Embryonic facial prominence (tissue), 1 donor: ENCODE data around the gene ALDH4A1.
A peak's percentile ranks its signal among the peaks of the same experiment; 100 is the strongest.

Experiments
- DNase-seq: peaks from one replicate; pipeline ENCODE4 v3.0.0-alpha.2; 2016; ENCODE audit errors: extremely low spot score

ALDH4A1 gene, protein sequence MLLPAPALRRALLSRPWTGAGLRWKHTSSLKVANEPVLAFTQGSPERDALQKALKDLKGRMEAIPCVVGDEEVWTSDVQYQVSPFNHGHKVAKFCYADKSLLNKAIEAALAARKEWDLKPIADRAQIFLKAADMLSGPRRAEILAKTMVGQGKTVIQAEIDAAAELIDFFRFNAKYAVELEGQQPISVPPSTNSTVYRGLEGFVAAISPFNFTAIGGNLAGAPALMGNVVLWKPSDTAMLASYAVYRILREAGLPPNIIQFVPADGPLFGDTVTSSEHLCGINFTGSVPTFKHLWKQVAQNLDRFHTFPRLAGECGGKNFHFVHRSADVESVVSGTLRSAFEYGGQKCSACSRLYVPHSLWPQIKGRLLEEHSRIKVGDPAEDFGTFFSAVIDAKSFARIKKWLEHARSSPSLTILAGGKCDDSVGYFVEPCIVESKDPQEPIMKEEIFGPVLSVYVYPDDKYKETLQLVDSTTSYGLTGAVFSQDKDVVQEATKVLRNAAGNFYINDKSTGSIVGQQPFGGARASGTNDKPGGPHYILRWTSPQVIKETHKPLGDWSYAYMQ

DNA sequence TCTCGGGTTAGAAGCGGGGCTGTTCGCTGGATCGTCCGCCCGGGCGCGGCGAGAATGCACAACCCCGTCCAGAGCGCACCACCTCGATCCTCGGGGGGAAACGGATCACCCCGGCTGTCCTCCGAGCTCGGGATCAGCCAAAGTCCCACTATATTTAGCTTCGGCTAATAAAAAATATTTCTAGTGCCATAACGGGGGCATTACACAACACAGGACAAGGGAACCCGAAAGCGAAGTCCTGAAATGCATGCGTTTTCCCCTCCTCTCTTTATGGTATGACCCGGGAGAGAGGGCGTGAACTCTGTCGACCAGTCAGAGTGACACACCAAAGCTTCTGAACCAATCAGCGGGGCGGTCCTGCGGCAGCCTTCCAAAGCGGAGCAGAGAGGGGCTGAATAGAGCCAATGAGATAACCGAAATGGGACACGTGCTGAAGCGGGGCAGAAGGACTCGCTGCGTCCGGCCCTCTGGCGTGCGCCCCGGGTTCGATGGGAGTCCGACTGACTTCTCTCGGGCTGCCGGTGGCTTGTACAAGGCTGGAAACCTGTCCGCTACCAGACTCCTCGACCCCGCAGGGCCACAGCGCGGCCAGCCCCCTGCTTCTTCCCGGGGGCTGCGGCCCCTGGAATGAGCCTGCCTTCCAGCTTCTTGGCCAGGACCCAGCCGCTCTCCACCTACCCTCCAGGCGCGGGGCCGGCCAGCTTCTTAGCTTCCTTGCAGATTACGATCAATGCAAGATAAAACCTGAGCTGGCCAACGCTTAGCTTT, at the start of gene ALDH4A1:
ALDH4A1 (minus strand) TSS at position 33 of the 768 bp plus-strand sequence; CDS start at position 1, 32 bp downstream.
- peak; percentile 92 for DNase-seq

- no peak for DNase-seq
Observed at GRCh38 chr1:18951818-18952391, 49.5 kb upstream of the ALDH4A1 start.

GRCh38 chr1:18951416-18951815, 49.1 kb upstream of the ALDH4A1 start:
- DNase-seq, result no peak

- DNase-seq, result no peak
Observed at GRCh38 chr1:18950401-18951026, 48.2 kb upstream of the ALDH4A1 start.

- DNase-seq, result peak; percentile 56
Observed at GRCh38 chr1:18949686-18950400, 47.5 kb upstream of the ALDH4A1 start.

DNA sequence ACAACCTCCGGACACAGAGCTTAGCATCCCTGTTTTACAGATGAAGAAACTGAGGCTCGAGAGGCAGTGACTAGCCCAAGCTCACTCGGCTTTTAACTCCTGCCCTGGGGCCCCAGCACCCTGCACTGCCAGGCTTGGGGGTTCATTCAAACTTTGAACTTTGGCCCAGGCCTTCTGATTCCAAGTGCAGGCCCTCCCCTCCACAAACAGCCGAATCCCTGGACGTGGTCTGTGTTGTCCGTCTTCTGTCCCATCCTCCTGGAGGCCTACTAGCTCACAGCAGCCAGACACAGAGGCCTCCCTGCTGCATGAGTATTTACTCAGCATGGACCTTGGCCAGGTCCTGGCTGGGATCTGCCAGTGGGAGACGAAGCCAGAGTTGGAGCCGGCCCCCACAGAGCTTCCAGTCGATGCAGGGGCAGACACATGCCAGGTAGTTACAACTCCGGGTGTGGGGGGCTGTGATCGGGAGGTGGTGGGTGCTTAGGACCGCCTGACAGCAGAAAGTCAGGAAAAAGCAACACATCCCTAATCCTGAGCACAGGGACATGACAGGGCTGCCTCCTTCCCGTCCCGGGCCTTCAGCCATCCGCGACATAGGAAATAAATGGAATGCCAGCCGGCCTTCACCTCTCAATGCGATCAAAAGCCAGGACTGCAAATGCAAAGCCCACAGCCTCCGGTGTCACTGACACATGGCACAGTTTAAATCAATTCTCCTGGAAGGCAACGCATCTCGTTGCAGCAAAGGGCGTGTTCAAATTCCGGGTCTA, 46.7 kb upstream of the ALDH4A1 start:
- no peak for DNase-seq

- no peak for DNase-seq
Observed at GRCh38 chr1:18948048-18948912, 45.9 kb upstream of the ALDH4A1 start.

GRCh38 chr1:18947570-18947969, 45.2 kb upstream of the ALDH4A1 start:
- no peak for DNase-seq

- DNase-seq, result no peak
Observed at GRCh38 chr1:18946550-18947381, 44.4 kb upstream of the ALDH4A1 start.

GRCh38 chr1:18945401-18945849, 43.1 kb upstream of the ALDH4A1 start:
- no peak for DNase-seq

- no peak for DNase-seq
Observed at GRCh38 chr1:18944810-18945209, 42.5 kb upstream of the ALDH4A1 start.

DNA sequence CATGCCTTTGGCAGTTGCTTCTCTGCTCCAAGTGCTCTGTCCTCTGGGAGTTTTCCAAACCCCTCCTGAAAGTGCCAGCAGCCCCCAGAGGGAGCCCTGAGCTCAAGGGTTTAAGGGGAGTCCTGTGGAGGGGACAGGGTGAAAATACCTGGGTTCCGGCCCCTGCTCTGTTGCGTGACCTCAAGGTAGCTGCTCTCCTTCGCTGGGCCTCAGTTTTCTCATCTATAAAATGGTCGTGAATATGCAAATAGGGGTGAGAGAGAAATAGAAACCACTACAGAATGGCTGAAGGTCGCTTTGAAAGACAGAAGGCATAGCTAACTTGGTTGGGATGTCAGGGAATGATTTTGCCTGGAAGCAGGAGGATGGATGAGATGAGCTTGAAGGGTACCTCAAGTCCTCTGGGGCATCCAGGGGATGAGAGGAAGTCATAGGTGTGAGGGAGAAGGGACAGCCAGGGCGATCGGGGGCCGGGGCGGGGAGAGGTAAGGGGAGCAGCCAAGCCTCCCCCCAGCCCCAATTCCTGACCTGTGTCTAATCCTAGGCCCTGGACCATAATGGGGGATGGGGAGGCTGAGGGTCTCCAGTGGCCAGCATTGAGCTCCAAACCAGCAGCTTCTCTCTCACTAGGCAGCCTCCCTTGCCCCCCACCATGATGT, 41.7 kb upstream of the ALDH4A1 start:
- DNase-seq, result no peak

- DNase-seq, result no peak
Observed at GRCh38 chr1:18943162-18943561, 40.8 kb upstream of the ALDH4A1 start.

DNA sequence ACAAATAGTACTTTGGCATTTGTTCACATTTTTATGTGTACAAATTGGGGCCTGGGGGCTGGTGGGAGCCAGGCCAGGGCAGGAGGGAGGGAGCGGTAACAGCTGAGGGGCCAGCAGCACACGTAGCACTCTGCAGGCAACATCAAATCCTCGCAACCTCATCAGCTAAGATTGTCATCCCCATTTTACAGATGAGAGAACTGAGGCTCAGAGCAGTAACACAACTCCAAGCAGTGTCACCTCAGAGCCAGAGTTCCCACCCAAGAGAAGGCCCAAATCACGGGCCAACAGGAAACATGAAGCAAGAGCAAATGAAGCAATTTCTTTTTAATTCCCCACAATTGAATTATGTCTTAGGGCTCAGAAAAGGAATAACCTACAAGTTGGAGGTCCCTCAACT, 40.0 kb upstream of the ALDH4A1 start:
- DNase-seq, result no peak

DNA sequence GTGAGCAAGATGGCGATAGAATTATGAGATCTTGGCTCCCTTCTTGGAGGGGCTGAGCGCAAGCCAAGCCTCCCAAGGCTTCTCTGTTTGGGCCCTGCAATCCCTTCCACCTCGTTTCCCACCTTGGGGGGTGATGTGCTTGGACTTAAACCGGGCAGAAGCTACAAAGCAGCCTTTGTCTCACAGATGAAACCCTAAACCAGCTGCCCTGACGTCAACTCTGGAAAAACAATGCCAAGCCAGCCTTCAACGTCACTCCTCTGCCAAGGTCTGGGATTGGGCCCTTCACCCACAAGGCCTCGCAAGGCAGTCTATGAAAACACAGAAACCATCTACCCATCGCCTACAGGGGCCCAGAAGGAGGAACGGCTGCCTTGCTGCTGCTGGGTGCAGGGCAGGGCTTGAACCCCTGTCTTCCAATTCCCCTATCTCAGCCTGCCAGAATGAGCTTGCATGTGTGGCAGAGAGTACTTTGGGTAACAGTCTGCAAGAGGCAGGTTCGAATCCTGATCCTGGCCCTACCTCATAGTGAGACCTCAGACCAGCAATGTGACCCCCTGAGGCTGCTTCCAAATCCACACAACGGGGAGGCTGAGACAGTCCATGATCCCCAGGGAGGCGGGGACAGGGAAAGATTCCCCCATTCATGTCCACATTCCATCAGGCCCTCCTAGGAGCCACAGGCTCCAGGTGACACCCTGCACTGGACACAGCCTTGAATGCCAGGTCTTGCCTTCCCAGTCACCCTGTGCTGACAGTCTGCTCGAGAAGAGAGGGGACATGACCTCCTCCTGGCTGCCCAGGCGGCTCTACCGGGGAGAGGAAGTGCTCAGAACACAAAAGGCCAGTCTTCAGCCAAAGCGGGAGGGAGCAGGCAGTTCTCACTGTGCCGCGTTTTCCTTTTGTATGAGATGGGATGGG, 39.1 kb upstream of the ALDH4A1 start:
- DNase-seq, result peak; percentile 63

GRCh38 chr1:18940303-18941020, 38.1 kb upstream of the ALDH4A1 start:
- DNase-seq, result no peak
